Umbilical cord (tissue), 2 donors: ENCODE measurements around the gene ATP6AP1. TPM values are rescaled to one million over a fixed set of nuclear protein-coding genes. Genes with fewer than 3 reads are reported as not detected.

Experiments used
- DNase-seq: peaks from one replicate; pipeline ENCODE4 v3.0.0-alpha.2; 2015; ENCODE audit warnings: low spot score
- total RNA-seq: library from RNA; depleted of rRNA; stranded (reverse); fragments of >200 nt; gene quantifications from one replicate; pipeline ENCODE4 v1.2.3, GENCODE V29; 2014; ENCODE audit warnings: low replicate concordance; ENCODE audit not compliant: insufficient read depth

Gene ATP6AP1
- total RNA-seq, 1 donor from 2014 or later: 31.5 TPM

GRCh38 chrX:154469880-154470279 is 41.4 kb downstream of the ATP6AP1 start:
- no peak for DNase-seq

- no peak for DNase-seq
Observed at GRCh38 chrX:154470434-154470833, 42.0 kb downstream of the ATP6AP1 start.

- no peak for DNase-seq
Observed at GRCh38 chrX:154470914-154471568, 42.6 kb downstream of the ATP6AP1 start.

GRCh38 chrX:154471839-154472684 is 43.6 kb downstream of the ATP6AP1 start:
- DNase-seq: no peak

- no peak for DNase-seq
Observed at GRCh38 chrX:154472685-154473632, 44.5 kb downstream of the ATP6AP1 start.

GRCh38 chrX:154473683-154474082 is 45.2 kb downstream of the ATP6AP1 start:
- no peak for DNase-seq

- peak; percentile 7 for DNase-seq
Observed at GRCh38 chrX:154476821-154477220, 48.3 kb downstream of the ATP6AP1 start.

GRCh38 chrX:154477891-154478477 is 49.5 kb downstream of the ATP6AP1 start:
- no peak for DNase-seq

- DNase-seq: peak; percentile 93
Observed at GRCh38 chrX:154478728-154479622, 50.5 kb downstream of the ATP6AP1 start, which contains the start of gene LAGE3. TSS of gene LAGE3 (minus strand) at chrX:154479281. CDS start at chrX:154478915, 366 bp downstream.

GRCh38 chrX:154481195-154481594 is 52.7 kb downstream of the ATP6AP1 start:
- DNase-seq: no peak

- no peak for DNase-seq
Observed at GRCh38 chrX:154481911-154482601, 53.6 kb downstream of the ATP6AP1 start.

GRCh38 chrX:154482786-154483185 is 54.3 kb downstream of the ATP6AP1 start:
- no peak for DNase-seq

GRCh38 chrX:154483325-154483724 is 54.8 kb downstream of the ATP6AP1 start:
- no peak for DNase-seq

GRCh38 chrX:154484255-154485149 is 56.0 kb downstream of the ATP6AP1 start:
- DNase-seq: no peak

- no peak for DNase-seq
Observed at GRCh38 chrX:154485150-154486051, 56.9 kb downstream of the ATP6AP1 start.

GRCh38 chrX:154486052-154486395 is 57.5 kb downstream of the ATP6AP1 start:
- peak; percentile 6 for DNase-seq
